AG04450 (cell line): Measurements from ENCODE around the gene ALPL. TPM values are rescaled to one million over a fixed set of nuclear protein-coding genes. Genes with fewer than 3 reads are reported as not detected.

Source experiments
- CTCF ChIA-PET: fragments of 300-600, 350-600 bp; formaldehyde crosslinking; extraction: SDS; loops from one replicate; lab custom pipeline; 2022; ENCODE audit warnings: antibody characterized with exemption, inconsistent platforms; lab: Charles Lee
- POLR2A ChIA-PET: fragments of 350-600 bp; formaldehyde crosslinking; extraction: SDS; loops from one replicate; lab custom pipeline; 2021; ENCODE audit warnings: antibody characterized with exemption, inconsistent platforms; lab: Yijun Ruan, JAX
- DNase-seq: peaks from one replicate; pipeline ENCODE4 v3.0.0-alpha.2; 2011; ENCODE audit warnings: low read depth, low spot score
- H3K27ac ChIP-seq: one replicate; pipeline ENCODE4 v1.5.1; 2012; ENCODE audit warnings: low read depth, low read length, control low read depth
- H3K27me3 ChIP-seq: one replicate; pipeline ENCODE4 v1.6.0; 2012; ENCODE audit warnings: low read length; ENCODE audit not compliant: control insufficient read depth, insufficient read depth
- H3K4me3 ChIP-seq: 2 replicates; pipeline ENCODE4 v1.5.1; 2011; ENCODE audit warnings: mild to moderate bottlenecking, low read depth, low read length, control low read depth
- H3K9me3 ChIP-seq: 2 replicates; pipeline ENCODE4 v1.5.1; 2012; ENCODE audit warnings: low read length; ENCODE audit not compliant: control insufficient read depth, insufficient read depth
- polyA plus RNA-seq: library from polyadenylated mRNA; depleted of rRNA; stranded (reverse); fragments of >200 nt; gene quantifications from 2 replicates; pipeline ENCODE4 v1.2.3, GENCODE V29; 2011
- TF ChIP-seq, protein P1 (sequence below): IDR thresholded peaks from 2 replicates; pipeline ENCODE4 v1.5.1; 2011; ENCODE audit warnings: low read depth, low read length, control low read depth, inconsistent platforms

Gene ALPL
- polyA plus RNA-seq, 1 experiment, result 1.8 TPM

DNA sequence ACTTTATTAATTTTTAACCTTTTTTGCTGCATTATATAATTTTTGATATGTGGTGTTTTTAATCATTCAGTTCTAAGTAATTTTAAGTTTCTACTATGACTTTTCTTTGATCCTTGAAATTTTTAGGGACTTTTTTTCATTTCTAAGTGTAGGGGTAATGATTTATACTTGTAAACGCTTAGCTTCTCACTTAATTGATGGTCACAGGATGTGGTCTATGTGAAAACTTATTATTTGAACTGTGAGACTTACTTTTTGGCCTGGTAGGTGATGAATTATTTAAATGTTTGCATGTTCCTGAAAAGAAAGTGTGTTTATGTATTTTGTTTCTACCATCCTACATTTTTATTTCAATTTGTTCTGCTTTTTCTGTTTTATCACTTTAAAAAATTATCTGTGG, 17.2 kb downstream of the ALPL start:
- Histone ChIP-seq H3K27me3 (peaks cover 3% of the 10 kb centered on the region), H3K27ac (no peak overlapping the region), H3K4me3 (no peak overlapping the region), H3K9me3 (no peaks in the 10 kb centered on the region; the same call in 1 of the 2 replicates)
- TF ChIP-seq, protein P1, sequence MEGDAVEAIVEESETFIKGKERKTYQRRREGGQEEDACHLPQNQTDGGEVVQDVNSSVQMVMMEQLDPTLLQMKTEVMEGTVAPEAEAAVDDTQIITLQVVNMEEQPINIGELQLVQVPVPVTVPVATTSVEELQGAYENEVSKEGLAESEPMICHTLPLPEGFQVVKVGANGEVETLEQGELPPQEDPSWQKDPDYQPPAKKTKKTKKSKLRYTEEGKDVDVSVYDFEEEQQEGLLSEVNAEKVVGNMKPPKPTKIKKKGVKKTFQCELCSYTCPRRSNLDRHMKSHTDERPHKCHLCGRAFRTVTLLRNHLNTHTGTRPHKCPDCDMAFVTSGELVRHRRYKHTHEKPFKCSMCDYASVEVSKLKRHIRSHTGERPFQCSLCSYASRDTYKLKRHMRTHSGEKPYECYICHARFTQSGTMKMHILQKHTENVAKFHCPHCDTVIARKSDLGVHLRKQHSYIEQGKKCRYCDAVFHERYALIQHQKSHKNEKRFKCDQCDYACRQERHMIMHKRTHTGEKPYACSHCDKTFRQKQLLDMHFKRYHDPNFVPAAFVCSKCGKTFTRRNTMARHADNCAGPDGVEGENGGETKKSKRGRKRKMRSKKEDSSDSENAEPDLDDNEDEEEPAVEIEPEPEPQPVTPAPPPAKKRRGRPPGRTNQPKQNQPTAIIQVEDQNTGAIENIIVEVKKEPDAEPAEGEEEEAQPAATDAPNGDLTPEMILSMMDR, result no peak
- no peak for DNase-seq
- CTCF ChIA-PET, result no interaction called here
- POLR2A ChIA-PET, result no interaction called here

DNA sequence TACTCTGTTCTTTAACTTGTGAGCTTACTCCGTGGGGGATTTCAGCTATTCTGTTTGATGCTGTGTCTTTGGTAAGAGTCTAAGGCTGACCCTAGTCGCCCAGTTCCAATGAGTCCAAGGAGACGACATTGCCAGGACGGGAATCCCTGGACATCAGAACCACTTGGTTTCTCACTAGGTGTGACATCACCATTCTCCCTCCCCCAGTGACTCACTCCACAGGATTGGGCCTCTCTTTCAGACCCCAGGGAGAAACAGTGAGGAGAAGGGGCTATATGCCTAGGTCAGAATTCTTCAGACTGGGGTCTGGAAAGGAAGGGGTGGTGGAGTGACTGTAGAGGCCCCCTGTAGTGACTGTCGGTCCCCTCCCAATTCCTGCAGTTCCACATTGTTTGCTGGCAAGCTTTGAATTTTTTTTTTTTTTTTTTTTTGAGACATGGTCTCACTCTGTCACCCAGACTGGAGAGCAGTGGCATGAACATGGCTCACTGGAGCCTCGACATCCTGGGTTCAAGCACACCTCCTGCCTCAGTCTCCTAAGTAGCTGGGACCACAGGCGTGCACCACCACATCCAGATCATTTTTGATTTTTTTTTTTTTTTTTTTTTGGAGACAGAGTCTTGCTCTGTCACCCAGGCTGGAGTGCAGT, 21.3 kb downstream of the ALPL start:
- TF ChIP-seq, protein P1, result no peak
- Histone ChIP-seq H3K9me3 (no peaks in the 10 kb centered on the region), H3K4me3 (no peak overlapping the region), H3K27me3 (peaks cover 13% of the 10 kb centered on the region), H3K27ac (no peak overlapping the region)
- ChIA-PET CTCF (no interaction called here), POLR2A (no interaction called here)
- DNase-seq, result no peak

DNA sequence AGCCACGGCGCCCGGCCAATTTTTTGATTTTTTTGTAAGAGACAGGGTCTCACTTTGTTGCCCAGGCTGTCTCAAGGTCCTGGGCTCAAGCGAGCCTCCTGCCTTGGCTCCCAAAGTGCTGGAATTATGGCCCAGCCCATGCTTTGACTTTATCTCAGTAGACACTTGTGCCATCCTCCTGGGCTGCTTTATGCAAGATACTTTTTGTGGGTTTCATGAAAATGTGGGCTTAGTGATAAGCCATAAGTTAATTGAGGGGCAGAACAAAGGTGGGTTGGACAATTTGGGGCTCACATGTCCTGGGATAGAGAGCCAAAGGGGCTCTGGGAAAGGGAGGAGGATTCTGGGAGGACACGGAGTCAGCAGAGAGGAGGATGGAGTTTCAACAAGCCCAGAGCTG, 22.0 kb downstream of the ALPL start:
- CTCF ChIA-PET, result no interaction called here
- TF ChIP-seq, protein P1, result no peak
- POLR2A ChIA-PET, result no interaction called here
- H3K27me3 ChIP-seq, result peaks cover 17% of the 10 kb centered on the region
- no peak overlapping the region for H3K27ac ChIP-seq
- no peak overlapping the region for H3K4me3 ChIP-seq
- no peak for DNase-seq
- no peaks in the 10 kb centered on the region for H3K9me3 ChIP-seq

DNA sequence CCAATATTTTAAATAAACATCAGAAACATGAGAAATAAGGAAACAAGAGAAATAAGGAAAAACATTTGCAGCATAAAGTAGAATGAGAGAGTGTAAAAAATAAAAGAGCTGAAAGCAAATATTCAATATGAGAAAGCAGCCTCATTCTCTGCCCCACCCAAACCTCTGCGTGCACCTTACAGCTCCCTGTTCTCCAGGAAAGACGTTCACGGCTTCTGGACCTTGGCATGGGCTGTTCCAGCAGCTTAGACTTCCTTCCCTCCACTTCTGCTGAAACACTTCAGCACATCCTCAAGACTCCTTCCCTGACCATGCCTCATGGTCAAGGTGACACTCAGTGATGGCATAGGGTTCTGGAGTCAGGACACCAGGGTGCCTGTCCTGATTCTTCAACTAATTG, 23.3 kb downstream of the ALPL start:
- Histone ChIP-seq H3K9me3 (no peaks in the 10 kb centered on the region), H3K4me3 (no peak overlapping the region), H3K27ac (no peak overlapping the region), H3K27me3 (peaks cover 23% of the 10 kb centered on the region)
- TF ChIP-seq, protein P1, result no peak
- ChIA-PET POLR2A (no interaction called here), CTCF (interaction anchor here (0.9 to 1.1 kb wide), 2 partner anchors 20 to 162 kb away, joined by 3 read pairs; no protein-coding TSS in a partner anchor)
- no peak for DNase-seq

DNA sequence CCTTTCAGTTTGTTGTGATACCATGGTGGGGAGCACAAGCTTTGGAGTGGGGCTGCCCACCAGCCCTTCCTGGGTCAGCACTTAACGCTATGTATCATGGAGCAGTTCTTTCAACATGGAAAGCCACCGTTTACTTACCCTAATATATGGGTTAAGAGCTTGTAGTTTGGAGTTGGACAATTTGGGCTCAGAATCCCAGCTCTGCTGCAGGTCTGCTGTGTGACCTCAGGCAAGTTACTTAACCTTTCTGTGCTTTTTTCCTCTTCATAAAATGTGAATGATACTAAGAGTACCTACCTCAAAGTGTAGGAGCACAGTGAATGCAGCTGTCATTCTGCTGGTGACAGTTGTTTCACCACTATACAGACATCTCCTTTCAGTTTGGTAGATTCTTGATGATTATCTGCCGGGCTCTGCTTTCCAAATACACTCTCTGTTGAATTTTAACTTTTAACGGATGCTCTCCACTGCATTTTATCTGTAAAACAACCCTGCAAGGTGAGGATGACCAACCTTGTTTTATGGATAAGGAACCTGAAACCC, 23.8 kb downstream of the ALPL start:
- H3K9me3 ChIP-seq, result no peaks in the 10 kb centered on the region
- no peak overlapping the region for H3K4me3 ChIP-seq
- no peak for DNase-seq
- CTCF ChIA-PET, result interaction anchor here (0.9 to 1.1 kb wide), 2 partner anchors 19 to 163 kb away, joined by 3 read pairs; no protein-coding TSS in a partner anchor
- TF ChIP-seq, protein P1, result no peak
- no peak overlapping the region for H3K27ac ChIP-seq
- peaks cover 29% of the 10 kb centered on the region for H3K27me3 ChIP-seq
- POLR2A ChIA-PET, result no interaction called here
